ENCODE measurements around the gene MT1HL1. TPM values are rescaled to one million over a fixed set of nuclear protein-coding genes. Genes with fewer than 3 reads are reported as not detected.

The MT1HL1 gene
- total and polyA plus RNA-seq, 2 of the 4 experiments (the other 2 are of a cell fraction): not detected

DNA sequence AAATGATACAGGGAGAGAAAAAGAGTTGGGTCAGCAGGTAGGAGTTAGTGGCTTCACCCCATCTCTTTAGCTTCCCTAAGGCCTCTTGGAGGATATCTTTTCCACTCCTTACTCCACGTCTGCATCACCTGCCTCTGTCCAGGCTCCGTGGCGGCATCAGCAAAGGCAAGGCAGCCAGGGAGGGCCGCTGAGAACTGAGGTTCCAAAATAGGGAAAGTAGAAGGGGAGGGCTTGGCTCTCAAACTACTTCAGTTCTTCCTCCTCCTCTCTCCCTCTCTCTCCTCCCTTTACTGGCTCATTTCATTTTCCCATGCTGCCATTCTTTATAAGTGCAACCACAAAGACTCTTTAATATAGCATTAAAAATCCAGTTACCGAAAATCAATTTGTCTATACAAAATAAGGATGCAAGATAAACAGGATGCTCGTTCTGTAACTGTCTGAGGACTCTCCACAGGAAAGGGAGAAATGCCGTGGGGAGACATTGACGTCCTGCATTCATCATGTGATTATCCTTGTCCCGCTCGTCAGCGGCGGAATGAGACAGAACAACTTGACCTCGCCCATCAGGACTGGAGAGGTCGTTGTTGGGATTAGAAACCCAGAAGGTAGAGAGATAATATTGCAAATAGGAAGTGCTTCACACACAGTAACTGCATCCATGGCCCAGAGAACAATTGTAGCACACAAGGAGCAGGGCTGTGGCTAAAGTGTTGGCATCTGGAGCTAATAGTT lies 3.1 kb upstream of the MT1HL1 start:
- Histone ChIP-seq H2AFZ (replicated peaks; ENCODE audit: low read length, poor library complexity) (no peak overlapping the region), H3K27ac (ENCODE audit: insufficient read depth, low read length) (no peak overlapping the region), H3K4ac (ENCODE audit: low read depth, low read length) (no peak overlapping the region), H3K56ac (ENCODE audit: extremely low read depth, insufficient read depth, low read length) (no peak overlapping the region), H3K18ac (ENCODE audit: low read depth, low read length) (no peak overlapping the region), H3K27me3 (ENCODE audit: control insufficient read depth, insufficient read depth, low read length) (no peaks in the 10 kb centered on the region), H3K79me1 (ENCODE audit: low read depth in 1 of 2, low read length in 2 of 2) (no peaks in the 10 kb centered on the region), H3K9ac (ENCODE audit: low read depth, low read length) (no peak overlapping the region), H2AK9ac (replicated peaks; ENCODE audit: low read depth, low read length, poor library complexity) (no peak overlapping the region), H3K4me1 (ENCODE audit: control insufficient read depth, insufficient read depth, low read length) (no peaks in the 10 kb centered on the region), H3K9me3 (ENCODE audit: control insufficient read depth, insufficient read depth, low read length) (peaks cover 19% of the 10 kb centered on the region), H2BK120ac (ENCODE audit: low read depth, low read length) (no peak overlapping the region), H3K36me3 (ENCODE audit: control insufficient read depth, insufficient read depth, low read length) (no peaks in the 10 kb centered on the region), H3K4me2 (ENCODE audit: low read depth, low read length) (no peak overlapping the region), H3K23ac (ENCODE audit: low read depth, low read length) (no peak overlapping the region), H4K20me1 (ENCODE audit: insufficient read depth, low read length) (no peaks in the 10 kb centered on the region), H4K91ac (ENCODE audit: insufficient read depth, low read depth, low read length) (no peak overlapping the region), H2AK5ac (ENCODE audit: low read depth, low read length) (no peak overlapping the region), H4K5ac (ENCODE audit: low read depth, low read length) (no peak overlapping the region), H4K8ac (ENCODE audit: low read depth in 2 of 2, low read length in 2 of 2) (no peak overlapping the region), H2BK15ac (ENCODE audit: low read depth, low read length) (no peak overlapping the region), H2BK5ac (ENCODE audit: low read depth, low read length, poor library complexity, severe bottlenecking) (no peak overlapping the region), H3K4me3 (ENCODE audit: insufficient read depth, low read depth, low read length) (no peak overlapping the region), H3K14ac (replicated peaks; ENCODE audit: low read depth, low read length) (no peak overlapping the region), H3K9me1 (ENCODE audit: insufficient read depth, low read length) (no peaks in the 10 kb centered on the region), H2BK20ac (ENCODE audit: low read depth, low read length) (no peak overlapping the region)
- no peak for ATAC-seq (ENCODE audit: low read depth)
- no TSS peak for BruUV-seq (replicated peaks)
- 18% methylated on average over 3 of the region's 14 CpGs; no CpG with 5 or more reads in 1 of the 2 experiments for WGBS, 2 experiments (ENCODE audit: extremely low coverage in 2 of 2, insufficient read length in 1 of 2)
- intact Hi-C loops (cut with micrococcal nuclease): no loop called here
- CTCF ChIA-PET: no interaction called here
- POLR2A ChIA-PET (ENCODE audit: unreplicated experiment): no interaction called here
- TF ChIP-seq RCOR1 (IDR thresholded peaks at IDR 0.05; ENCODE audit: insufficient replicate concordance, low read length): no peak
- no peak for TF ChIP-seq CHD1 (IDR thresholded peaks at IDR 0.05; ENCODE audit: low read depth, low read length)
- TF ChIP-seq RAD21 (IDR thresholded peaks at IDR 0.05; ENCODE audit: low read length): no peak
- TF ChIP-seq CEBPB (IDR thresholded peaks at IDR 0.05; ENCODE audit: low read depth, low read length): no peak
- TF ChIP-seq MAZ (IDR thresholded peaks at IDR 0.05; ENCODE audit: borderline replicate concordance, low read depth, low read length): no peak
- no peak for TF ChIP-seq POLR2A (IDR thresholded peaks at IDR 0.05; ENCODE audit: low read depth, low read length)
- TF ChIP-seq, protein P1, sequence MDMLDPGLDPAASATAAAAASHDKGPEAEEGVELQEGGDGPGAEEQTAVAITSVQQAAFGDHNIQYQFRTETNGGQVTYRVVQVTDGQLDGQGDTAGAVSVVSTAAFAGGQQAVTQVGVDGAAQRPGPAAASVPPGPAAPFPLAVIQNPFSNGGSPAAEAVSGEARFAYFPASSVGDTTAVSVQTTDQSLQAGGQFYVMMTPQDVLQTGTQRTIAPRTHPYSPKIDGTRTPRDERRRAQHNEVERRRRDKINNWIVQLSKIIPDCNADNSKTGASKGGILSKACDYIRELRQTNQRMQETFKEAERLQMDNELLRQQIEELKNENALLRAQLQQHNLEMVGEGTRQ (IDR thresholded peaks at IDR 0.05; ENCODE audit: low read depth, low read length): no peak
- TF ChIP-seq NFE2L2 (IDR thresholded peaks at IDR 0.05; ENCODE audit: low read depth, low read length): no peak
- TF ChIP-seq MAFK (IDR thresholded peaks at IDR 0.05; ENCODE audit: low read depth, low read length): no peak
- no peak for TF ChIP-seq FOS (IDR thresholded peaks at IDR 0.05; ENCODE audit: low read depth, low read length)
- TF ChIP-seq RFX5 (IDR thresholded peaks at IDR 0.05; ENCODE audit: low read depth, low read length): no peak
- TF ChIP-seq SMC3 (IDR thresholded peaks at IDR 0.05; ENCODE audit: low read depth, low read length): no peak
- TF ChIP-seq, protein P2, sequence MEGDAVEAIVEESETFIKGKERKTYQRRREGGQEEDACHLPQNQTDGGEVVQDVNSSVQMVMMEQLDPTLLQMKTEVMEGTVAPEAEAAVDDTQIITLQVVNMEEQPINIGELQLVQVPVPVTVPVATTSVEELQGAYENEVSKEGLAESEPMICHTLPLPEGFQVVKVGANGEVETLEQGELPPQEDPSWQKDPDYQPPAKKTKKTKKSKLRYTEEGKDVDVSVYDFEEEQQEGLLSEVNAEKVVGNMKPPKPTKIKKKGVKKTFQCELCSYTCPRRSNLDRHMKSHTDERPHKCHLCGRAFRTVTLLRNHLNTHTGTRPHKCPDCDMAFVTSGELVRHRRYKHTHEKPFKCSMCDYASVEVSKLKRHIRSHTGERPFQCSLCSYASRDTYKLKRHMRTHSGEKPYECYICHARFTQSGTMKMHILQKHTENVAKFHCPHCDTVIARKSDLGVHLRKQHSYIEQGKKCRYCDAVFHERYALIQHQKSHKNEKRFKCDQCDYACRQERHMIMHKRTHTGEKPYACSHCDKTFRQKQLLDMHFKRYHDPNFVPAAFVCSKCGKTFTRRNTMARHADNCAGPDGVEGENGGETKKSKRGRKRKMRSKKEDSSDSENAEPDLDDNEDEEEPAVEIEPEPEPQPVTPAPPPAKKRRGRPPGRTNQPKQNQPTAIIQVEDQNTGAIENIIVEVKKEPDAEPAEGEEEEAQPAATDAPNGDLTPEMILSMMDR (conservative IDR thresholded peaks at IDR 0.05; ENCODE audit: low read depth, low read length): no peak
- DNase-seq: no peak
- dilution Hi-C loops (cut with HindIII; ENCODE audit: low sequenced_read_pairs, unreplicated experiment): no loop called here
- in situ Hi-C loops (cut with MboI; ENCODE audit: low sequenced_read_pairs): no loop called here

All from IMR-90 (cell line).